Esophagus squamous epithelium (tissue), 5 donors: ENCODE data around the gene MEF2C. TPM values are rescaled to one million over a fixed set of nuclear protein-coding genes. Genes with fewer than 3 reads are reported as not detected.

ENCODE experiments used
- DNase-seq: peaks from one replicate; lab custom pipeline; 2025; lab: John Stamatoyannopoulos, UW
- H3K27ac ChIP-seq, 4 donors: fragments of 200-600 bp; sonication (generic); one replicate each; pipeline ENCODE4 v1.5.1; 2016 to 2019; ENCODE audit warnings: mild to moderate bottlenecking in 1 of 4
- H3K27me3 ChIP-seq, 4 donors: fragments of 200-600 bp; sonication (generic); 1 replicate in 3 of 4; 2 replicates in 1 of 4; pipeline versions ENCODE4 v1.5.1 to v1.6.0; 2017 to 2021; ENCODE audit warnings: antibody characterized with exemption in 1 of 4
- H3K36me3 ChIP-seq, 3 donors: fragments of 200-600 bp; sonication (generic); one replicate each; pipeline ENCODE4 v1.5.1; 2016 to 2019
- H3K4me1 ChIP-seq, 3 donors: fragments of 200-600 bp; sonication (generic); one replicate each; pipeline ENCODE4 v1.5.1; 2017 to 2019
- H3K4me3 ChIP-seq, 4 donors: fragments of 200-600 bp; sonication (generic); 1 replicate in 3 of 4; 2 replicates in 1 of 4; pipeline ENCODE4 v1.5.1; 2016 to 2019; ENCODE audit warnings: mild to moderate bottlenecking in 2 of 4, moderate library complexity in 1 of 4
- H3K9me3 ChIP-seq, 3 donors: fragments of 200-600 bp; sonication (generic); one replicate each; pipeline ENCODE4 v1.5.1; 2016 to 2019
- CTCF ChIP-seq, 6 experiments: fragments of 450-650 bp in 4 of 6; fragments of 200-600 bp in 2 of 6; sonication (generic) in 2 of 6; IDR thresholded peaks; one replicate each; pipeline ENCODE4 v1.5.1; 2016 to 2019; ENCODE audit warnings: antibody characterized with exemption in 6 of 6, mild to moderate bottlenecking in 4 of 6, moderate library complexity in 4 of 6
- POLR2A ChIP-seq, 4 donors: fragments of 450-650 bp; IDR thresholded peaks; one replicate each; pipeline ENCODE4 v1.6.1; 2017; ENCODE audit warnings: antibody characterized with exemption in 4 of 4, mild to moderate bottlenecking in 4 of 4, moderate library complexity in 3 of 4
- WGBS, 2 donors: methylation state at CpG; one replicate each; pipeline ENCODE4 v1.1.5; 2018; 5-methylcytosine and 5-hydroxymethylcytosine counted together
- intact Hi-C: fragments of 100-400 bp; cut with DNase I; formaldehyde crosslinking; loops from one replicate; pipeline ENCODE4 v1.15.0; 2022
- total RNA-seq, 4 donors: library from RNA; depleted of rRNA; stranded (reverse); fragments of >200 nt; gene quantifications; one replicate each; pipeline ENCODE4 v1.1.0, GENCODE V29; 2016
- donor health status: DM: yes; HTN: yes; CAD: no.

MEF2C gene
- total RNA-seq, 4 donors from 2014 or later, result 3.1 to 17.5 (median 9.9) TPM

GRCh38 chr5:88676637-88677375 lies 206.2 kb downstream of the MEF2C start:
- Histone ChIP-seq H3K36me3 (no peaks in the 10 kb centered on the region), H3K27ac (no peak overlapping the region), H3K4me3 (no peak overlapping the region), H3K4me1 (peaks cover 17 to 54% (median 26%) of the 10 kb centered on the region in 3 donors), H3K27me3 (peaks cover 10 to 100% (median 76%) of the 10 kb centered on the region in 4 donors), H3K9me3 (no peaks in the 10 kb centered on the region)
- WGBS, 2 donors, result 24 to 28% methylated on average over 8 of the region's 8 CpGs
- TF ChIP-seq POLR2A (IDR thresholded peaks at IDR 0.05) (no peak), CTCF (IDR thresholded peaks at IDR 0.05) (no peak)
- intact Hi-C loops, result loop anchor here (5.0 to 10.0 kb wide), 2 partner anchors 532 to 895 kb away; no protein-coding TSS in a partner anchor
- DNase-seq, result no peak

- 2 to 3% methylated on average over 24 to 42 of the region's 54 CpGs for WGBS, 2 donors
- Histone ChIP-seq H3K27me3 (peaks cover 10 to 100% (median 75%) of the 10 kb centered on the region in 4 donors), H3K27ac (no peak overlapping the region), H3K9me3 (no peaks in the 10 kb centered on the region), H3K4me1 (peaks cover 17 to 56% (median 26%) of the 10 kb centered on the region in 3 donors), H3K36me3 (no peaks in the 10 kb centered on the region), H3K4me3 (peak overlapping the region; percentile 7 to 60 (median 41))
- intact Hi-C loops, result loop anchor here (5.0 to 10.0 kb wide), 2 partner anchors 531 to 894 kb away; no protein-coding TSS in a partner anchor
- no peak for DNase-seq
- TF ChIP-seq CTCF (IDR thresholded peaks at IDR 0.05) (no peak), POLR2A (IDR thresholded peaks at IDR 0.05) (no peak)
Observed at GRCh38 chr5:88675708-88676636, 207.0 kb downstream of the MEF2C start.

- no peak for DNase-seq
- intact Hi-C loops, result loop anchor here (5.0 to 10.0 kb wide), 2 partner anchors 530 to 893 kb away; no protein-coding TSS in a partner anchor
- TF ChIP-seq POLR2A (IDR thresholded peaks at IDR 0.05) (no peak), CTCF (IDR thresholded peaks at IDR 0.05) (no peak)
- WGBS, 2 donors, result 28 to 44% methylated on average over 12 to 13 of the region's 19 CpGs
- Histone ChIP-seq H3K4me3 (peak overlapping the region; percentile 7 to 60 (median 41)), H3K27ac (peak overlapping the region in 1 of 4 donors; percentile 63), H3K27me3 (peaks cover 6 to 100% (median 68%) of the 10 kb centered on the region in 4 donors), H3K36me3 (no peaks in the 10 kb centered on the region), H3K4me1 (peaks cover 14 to 48% (median 22%) of the 10 kb centered on the region in 3 donors), H3K9me3 (no peaks in the 10 kb centered on the region)
Observed at GRCh38 chr5:88675168-88675707, 207.7 kb downstream of the MEF2C start.

GRCh38 chr5:88674356-88675167 lies 208.4 kb downstream of the MEF2C start:
- WGBS, 2 donors, result 1 to 8% methylated on average over 10 to 23 of the region's 78 CpGs
- TF ChIP-seq CTCF (IDR thresholded peaks at IDR 0.05), result no peak
- TF ChIP-seq POLR2A (IDR thresholded peaks at IDR 0.05), result no peak
- H3K4me1 ChIP-seq, result peaks cover 14 to 42% (median 20%) of the 10 kb centered on the region in 3 donors
- peaks cover 6 to 100% (median 67%) of the 10 kb centered on the region in 4 donors for H3K27me3 ChIP-seq
- H3K36me3 ChIP-seq, result no peaks in the 10 kb centered on the region
- no peak for DNase-seq
- intact Hi-C loops, result loop anchor here (5.0 to 10.0 kb wide), 2 partner anchors 530 to 892 kb away; no protein-coding TSS in a partner anchor
- H3K9me3 ChIP-seq, result no peaks in the 10 kb centered on the region
- H3K4me3 ChIP-seq, result peak overlapping the region; percentile 12 to 60 (median 41)
- peak overlapping the region in 1 of 4 donors; percentile 63 for H3K27ac ChIP-seq
